HG03457 (cell line): ENCODE measurements around the gene CNGA3.

Source experiments
- ATAC-seq: cut with Tn5 transposase; IDR thresholded peaks from one replicate; pipeline ENCODE4 v1.9.1; 2021; ENCODE audit warnings: moderate number of reproducible peaks; ENCODE audit not compliant: unreplicated experiment

The CNGA3 gene

GRCh38 chr2:98324181-98324580 is 22.1 kb upstream of the CNGA3 start:
- no peak for ATAC-seq

DNA sequence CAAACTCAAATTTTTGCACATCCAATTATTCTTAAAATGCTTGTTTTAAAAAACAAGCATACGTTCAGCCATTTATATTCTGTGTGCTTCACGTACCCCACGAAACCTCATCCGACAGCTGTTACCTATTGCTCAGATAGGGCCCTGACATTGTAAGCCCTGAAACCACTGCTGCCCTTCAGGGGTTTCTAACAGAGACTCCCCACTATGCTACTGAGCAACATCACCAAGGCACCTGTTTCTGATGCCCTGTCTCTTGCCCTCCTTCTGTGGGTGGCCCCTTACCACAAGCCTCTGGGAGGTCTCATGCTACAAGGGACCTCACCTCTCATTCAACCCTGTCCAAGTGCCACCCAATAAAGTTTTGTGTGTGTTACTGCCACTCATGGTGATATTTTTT is 18.5 kb upstream of the CNGA3 start:
- ATAC-seq, result no peak

GRCh38 chr2:98329549-98329948 is 16.7 kb upstream of the CNGA3 start:
- ATAC-seq, result no peak

DNA sequence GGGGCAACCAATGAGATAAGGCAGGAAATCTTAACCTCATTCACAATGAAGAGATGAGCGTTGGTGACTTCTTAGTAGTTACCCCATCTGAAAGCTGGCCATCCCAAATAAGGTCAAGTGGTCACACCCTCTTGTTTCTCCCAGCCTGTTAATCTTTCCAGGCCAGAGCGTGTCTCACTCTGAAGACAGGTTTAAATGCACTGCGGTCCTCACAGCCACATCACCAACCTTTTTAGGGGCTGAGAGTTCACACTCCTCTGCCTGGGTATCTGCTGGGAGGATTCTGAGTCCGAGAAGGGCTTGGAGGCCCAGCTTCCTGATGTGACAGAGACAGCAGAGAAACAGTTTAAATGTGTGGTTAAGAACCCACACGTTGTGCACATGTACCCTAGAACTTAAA is 13.3 kb upstream of the CNGA3 start:
- no peak for ATAC-seq

DNA sequence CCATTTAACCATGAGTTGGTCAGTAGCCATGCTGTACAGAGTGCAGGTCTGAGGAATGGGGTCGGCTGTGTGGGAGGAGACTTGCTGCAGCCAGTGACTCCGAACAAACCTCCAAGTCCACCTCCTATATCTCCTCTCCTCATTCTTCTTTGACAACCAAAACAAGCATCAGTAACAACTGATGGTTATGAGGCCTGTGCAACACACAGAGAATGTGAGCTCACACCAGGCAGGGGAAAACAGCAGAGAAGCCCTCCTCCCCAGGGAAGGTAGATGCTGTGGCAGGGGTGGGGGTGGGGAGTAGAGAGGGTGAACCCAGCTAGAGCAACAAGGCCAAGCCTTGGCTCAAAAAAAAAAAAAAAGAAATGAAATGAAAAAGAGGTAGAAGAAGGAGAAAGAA is 12.3 kb upstream of the CNGA3 start:
- no peak for ATAC-seq

DNA sequence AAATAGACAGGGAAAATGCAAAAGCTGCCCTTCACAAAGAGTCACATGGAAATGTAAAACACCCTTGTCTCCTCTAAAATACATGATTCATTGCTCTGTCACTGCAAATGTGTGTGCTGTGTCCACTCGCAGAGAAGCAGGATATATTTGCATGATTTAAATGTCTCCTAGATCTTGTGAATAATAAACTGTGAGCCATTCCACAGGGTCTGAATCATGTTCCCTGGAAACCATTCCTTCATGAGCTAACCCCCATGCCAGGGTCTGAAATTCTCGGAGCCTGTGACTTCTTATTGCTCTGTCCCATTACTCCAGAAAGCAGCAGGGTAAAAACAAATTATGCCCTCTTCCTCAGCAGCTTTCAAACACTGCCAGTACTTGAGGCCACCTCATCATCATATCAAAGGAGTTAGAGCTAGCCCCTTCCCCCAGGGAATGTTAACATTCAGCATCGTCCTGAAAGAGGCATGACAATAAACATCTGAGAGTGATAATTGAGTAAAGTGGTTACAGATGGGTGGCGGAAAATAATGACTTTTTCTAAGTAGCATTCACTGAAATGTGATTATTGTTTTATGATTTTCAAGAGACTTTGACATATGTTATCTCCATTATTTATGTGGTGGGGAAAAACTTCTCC is 11.7 kb upstream of the CNGA3 start:
- no peak for ATAC-seq

GRCh38 chr2:98335271-98335670 is 11.0 kb upstream of the CNGA3 start:
- ATAC-seq, result no peak

DNA sequence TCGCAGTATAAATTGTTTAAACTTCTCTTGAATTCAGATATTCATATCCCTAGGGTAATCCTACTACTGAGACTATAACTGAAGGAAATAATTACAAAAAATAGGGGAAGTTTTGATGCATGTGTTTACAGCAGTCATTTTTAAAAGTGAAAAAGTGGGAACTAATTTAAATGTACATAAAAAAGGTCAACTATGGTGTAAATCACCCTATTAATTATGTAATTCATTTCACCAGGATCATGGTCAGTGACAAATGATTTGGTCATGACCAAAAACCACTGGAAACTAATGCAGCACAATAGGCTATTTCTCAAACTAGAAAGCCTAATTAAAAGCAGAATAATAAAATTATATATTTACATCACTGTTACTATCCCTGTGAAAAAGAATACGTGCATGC is 5.0 kb upstream of the CNGA3 start:
- no peak for ATAC-seq

- ATAC-seq, result no peak
These were observed 3.0 kb upstream of the CNGA3 start for GRCh38 chr2:98343285-98343684.

DNA sequence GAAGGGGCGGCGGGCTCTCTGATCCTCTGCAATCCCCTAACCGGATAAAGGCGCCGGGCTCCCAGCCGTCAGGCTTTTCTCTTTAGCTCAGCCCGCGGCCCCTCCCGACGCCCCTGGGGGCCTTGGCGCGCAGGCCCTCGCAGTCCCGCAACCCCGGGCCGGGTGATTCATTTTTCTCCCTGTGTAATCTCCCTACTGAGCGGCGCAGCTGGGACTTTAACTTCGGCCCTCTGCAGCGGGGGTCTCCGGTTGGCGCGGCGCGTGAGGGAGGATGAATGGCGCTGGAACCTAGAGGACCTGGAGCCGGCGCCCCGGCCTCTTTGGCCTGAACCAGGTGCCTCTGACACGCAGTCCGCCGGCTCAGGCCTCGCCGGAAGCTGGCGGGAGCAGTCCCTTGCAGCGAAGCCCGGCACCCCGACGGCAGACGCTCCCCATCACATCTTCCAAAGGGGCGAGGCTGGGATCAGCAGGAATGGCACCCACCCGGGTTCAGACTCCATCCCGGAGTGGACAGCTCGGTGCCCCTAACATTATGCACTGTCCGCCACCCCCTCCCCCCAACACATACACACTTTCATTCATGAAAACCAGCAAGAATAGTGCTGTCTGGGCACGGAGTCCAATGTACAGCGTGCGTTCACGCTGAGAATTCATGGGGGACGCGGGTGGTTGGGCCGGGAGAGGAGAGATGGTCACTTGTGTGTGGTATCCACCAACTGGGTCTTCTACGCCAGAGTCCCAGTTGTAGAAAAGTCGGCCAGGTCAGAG is 1.2 kb downstream of the CNGA3 start:
- no peak for ATAC-seq

- no peak for ATAC-seq
These were observed 1.9 kb downstream of the CNGA3 start for GRCh38 chr2:98348066-98348561.

- ATAC-seq, result no peak
These were observed 4.2 kb downstream of the CNGA3 start for GRCh38 chr2:98350411-98350810.

DNA sequence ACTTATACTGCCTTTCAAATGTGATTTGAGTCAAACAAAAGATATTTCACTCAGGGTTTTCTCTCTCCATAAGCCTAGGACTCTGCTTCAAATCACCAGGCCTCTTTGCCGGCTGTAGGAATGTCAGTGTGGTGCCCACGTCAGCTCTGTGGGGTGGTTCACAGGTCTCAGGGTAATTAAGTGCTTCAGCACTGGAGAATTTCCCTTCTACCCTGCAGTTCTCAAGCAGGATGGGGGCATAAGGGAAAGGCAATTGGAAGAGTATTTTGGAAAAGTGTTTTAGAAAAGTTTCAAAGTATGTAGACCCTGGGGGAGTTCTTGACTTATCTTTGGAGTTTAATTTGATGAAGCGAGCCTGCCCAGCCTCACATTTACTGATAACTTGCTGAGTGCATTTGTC is 9.6 kb downstream of the CNGA3 start:
- no peak for ATAC-seq

DNA sequence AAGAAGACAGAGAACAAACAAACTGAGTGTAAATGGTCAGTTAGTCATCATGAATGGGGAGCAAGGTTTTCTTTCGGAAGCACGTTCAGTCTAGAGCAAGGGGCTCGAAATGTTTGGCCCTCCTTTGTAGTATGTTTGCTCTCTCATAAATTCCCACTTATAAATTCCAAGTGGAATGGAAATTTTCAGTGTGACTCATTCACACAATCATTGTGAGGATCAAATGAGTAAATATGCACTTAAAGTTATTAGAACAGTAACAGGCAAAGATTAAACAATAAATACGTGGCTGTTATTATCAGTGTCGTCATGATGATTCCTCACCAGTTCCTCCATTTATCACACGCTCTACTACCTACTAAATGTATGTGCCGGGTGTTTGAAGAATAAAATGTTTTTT is 10.5 kb downstream of the CNGA3 start:
- ATAC-seq, result no peak

- no peak for ATAC-seq
These were observed 11.6 kb downstream of the CNGA3 start for GRCh38 chr2:98357849-98358248.

DNA sequence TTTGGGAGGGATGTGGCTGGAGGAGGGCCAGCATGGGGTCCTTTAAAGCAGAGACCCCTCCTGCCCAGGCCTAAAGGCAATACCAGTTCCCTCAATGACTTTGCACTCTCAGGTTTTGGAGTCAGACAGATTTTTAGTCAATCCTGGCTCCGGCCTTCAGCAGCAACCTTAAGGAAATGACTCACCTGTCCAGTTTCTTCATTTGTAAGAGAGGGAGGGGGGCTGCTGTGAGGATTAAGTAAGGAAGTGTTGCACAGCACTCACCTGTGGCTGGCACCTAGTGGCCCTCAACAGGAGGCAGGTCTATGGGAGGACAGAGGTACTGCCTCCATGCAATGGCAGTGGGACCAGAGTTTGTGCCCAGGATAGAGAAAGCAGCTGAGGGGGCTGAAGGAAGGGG is 13.7 kb downstream of the CNGA3 start:
- ATAC-seq, result no peak

GRCh38 chr2:98367721-98368120 is 21.5 kb downstream of the CNGA3 start:
- ATAC-seq, result no peak

GRCh38 chr2:98369710-98370239 is 23.5 kb downstream of the CNGA3 start:
- ATAC-seq, result no peak

GRCh38 chr2:98372121-98372520 is 25.9 kb downstream of the CNGA3 start:
- no peak for ATAC-seq

DNA sequence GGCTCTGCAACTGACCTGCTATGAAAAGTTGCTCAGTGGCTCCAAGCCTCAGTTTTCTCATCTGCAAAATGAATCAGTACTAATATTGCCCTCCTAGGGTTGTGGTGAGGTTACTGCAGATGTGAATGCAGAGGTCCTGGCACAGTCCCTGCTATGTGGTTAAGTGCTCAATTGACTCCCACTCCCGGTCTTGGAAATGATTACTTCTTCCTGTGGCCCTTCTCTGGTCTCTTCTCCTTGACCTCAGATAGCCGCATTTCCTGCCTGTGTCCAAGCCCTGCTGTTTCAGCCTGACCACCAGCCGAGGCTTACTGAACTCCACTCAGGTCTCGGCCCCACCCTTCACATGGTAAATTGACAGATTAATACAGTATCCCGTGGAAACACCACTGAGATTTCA is 26.3 kb downstream of the CNGA3 start:
- no peak for ATAC-seq

DNA sequence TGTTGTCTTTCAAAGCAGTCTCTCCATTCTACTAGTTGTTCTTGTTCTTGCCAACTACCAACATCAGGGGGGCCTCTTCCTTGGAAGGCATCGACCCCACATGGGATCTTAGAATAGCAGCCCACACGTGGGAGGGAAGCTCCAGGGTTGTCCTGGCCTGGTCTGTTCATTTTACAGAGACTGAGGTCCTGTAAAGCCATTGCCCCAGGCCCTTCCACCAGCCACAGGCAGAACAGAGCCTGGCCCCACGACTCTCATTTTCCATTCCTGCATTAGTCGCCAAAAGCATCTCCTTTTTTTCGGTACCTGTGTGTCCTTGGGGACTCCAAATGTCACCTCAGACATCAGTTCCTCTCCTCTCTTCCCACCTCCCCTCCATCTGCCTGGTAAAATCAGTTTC is 28.0 kb downstream of the CNGA3 start:
- ATAC-seq, result no peak

GRCh38 chr2:98374958-98375570 is 28.8 kb downstream of the CNGA3 start:
- no peak for ATAC-seq
